Astrocyte (in vitro differentiated cells and primary cell): ENCODE data around the gene CCN5.

ENCODE experiments used
- EZH2 ChIP-seq: IDR thresholded peaks from 2 replicates; pipeline ENCODE4 v1.6.1; 2012; ENCODE audit warnings: mild to moderate bottlenecking, low read length, inconsistent platforms; ENCODE audit not compliant: insufficient read depth
- TF ChIP-seq, protein P1 (sequence below): IDR thresholded peaks from 2 replicates; pipeline ENCODE4 v1.5.1; 2011; ENCODE audit warnings: low read depth, mild to moderate bottlenecking, inconsistent platforms, low read length, moderate library complexity; ENCODE audit not compliant: insufficient read depth

DNA sequence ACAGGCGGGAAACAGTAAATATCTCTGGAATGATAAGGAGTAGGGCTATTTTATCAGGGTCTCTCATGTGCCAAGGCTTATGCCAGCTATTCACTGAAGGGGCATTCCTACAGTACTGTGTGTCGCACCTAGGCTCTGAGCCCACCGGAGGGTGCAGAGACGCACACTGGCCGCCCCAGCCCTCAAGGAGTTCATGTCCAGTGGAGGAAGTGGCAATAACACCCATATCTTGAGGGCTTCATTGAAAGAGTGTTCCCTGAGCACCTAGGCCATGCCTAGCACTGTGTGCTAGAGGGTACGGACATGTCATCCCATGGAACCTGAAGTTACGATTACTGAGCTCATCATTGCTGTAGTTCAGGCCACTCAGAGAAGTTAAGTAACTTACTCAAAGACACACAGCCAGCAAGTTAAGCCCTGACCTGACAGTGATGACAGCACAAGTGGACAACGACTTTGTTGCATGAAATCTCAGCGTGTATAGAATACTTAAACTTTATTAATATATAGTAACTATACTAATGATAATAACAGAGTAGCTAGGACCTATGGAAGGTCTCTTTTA lies 8.7 kb downstream of the CCN5 start:
- TF ChIP-seq, protein P1, sequence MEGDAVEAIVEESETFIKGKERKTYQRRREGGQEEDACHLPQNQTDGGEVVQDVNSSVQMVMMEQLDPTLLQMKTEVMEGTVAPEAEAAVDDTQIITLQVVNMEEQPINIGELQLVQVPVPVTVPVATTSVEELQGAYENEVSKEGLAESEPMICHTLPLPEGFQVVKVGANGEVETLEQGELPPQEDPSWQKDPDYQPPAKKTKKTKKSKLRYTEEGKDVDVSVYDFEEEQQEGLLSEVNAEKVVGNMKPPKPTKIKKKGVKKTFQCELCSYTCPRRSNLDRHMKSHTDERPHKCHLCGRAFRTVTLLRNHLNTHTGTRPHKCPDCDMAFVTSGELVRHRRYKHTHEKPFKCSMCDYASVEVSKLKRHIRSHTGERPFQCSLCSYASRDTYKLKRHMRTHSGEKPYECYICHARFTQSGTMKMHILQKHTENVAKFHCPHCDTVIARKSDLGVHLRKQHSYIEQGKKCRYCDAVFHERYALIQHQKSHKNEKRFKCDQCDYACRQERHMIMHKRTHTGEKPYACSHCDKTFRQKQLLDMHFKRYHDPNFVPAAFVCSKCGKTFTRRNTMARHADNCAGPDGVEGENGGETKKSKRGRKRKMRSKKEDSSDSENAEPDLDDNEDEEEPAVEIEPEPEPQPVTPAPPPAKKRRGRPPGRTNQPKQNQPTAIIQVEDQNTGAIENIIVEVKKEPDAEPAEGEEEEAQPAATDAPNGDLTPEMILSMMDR, result no peak
- TF ChIP-seq EZH2, result no peak
